SKM-1 treated with dmso at 0.1 percent for 144 hours (cell line): ENCODE results near the gene ADH7.
"Not testable (repeated sequence)": the region's sequence is repeated elsewhere in the genome, so short reads cannot be mapped to it uniquely, and the experiment has no call there.

Experiments used
- DNase-seq: peaks from one replicate; lab custom pipeline; 2025; ENCODE audit not compliant: unreplicated experiment; lab: John Stamatoyannopoulos, UW

ADH7 gene

DNA sequence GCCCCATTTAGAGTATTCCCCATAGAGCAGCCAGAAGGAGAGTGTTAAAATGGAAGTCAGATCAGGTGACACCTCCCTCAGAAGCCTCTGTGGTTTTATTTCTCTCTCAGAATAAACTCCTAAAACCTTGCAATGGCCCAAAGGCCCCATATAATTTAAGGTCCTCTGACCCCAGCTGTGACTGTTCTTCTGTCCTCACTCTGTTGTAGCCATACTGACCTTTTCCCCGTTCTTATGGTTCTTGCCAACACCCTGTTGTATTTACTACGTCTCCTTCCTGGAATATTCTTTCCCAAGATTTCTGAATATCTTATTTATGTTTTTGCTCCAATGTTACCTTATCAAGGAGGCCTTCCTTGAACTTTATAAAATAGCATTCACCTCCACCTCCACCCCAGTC is 18.0 kb downstream of the ADH7 start:
- no peak for DNase-seq

GRCh38 chr4:99415762-99416161 is 19.4 kb downstream of the ADH7 start:
- not testable (repeated sequence) for DNase-seq

- DNase-seq: peak; percentile 5
Observed at GRCh38 chr4:99414902-99415301, 20.2 kb downstream of the ADH7 start.

DNA sequence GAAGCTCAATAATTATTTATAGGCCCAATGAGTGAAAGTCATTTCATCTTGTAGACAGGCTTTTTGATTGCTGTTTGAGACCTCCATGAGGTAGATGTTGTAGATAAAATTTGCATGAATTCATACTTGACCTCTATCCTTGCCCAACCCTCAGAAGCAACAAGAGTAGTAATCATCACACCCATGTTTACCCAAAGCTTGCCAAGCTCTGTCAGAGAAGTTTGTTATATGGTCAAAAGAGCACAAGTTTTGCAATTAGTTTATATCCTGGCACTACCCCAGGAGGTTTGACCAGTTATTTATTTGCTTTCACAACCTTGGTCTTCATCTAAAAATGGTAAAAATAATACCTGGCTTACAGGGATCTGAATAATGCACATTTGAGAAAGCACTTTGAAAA is 20.7 kb downstream of the ADH7 start:
- DNase-seq: no peak

DNA sequence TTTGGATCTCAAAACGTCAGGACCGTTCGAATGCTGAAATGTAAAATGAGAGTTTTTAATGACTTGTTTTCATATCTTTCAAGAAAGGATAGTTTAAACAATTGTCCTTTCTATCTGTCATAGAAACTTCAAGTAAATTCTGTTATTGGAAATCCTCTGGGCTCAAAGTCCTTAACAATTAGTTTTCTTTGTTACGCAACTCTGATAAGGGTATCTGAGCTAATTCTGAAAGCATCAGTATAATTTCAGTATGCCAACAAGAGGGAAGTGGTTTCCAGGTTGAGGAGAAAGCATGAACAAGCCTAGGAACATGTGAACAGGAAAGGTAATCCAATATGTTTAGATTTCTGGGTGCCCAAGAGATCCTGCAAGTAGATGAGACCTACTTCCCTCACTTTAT is 22.0 kb downstream of the ADH7 start:
- no peak for DNase-seq

GRCh38 chr4:99411041-99411440 is 24.1 kb downstream of the ADH7 start:
- DNase-seq: no peak

GRCh38 chr4:99410075-99410474 is 25.1 kb downstream of the ADH7 start:
- no peak for DNase-seq

DNA sequence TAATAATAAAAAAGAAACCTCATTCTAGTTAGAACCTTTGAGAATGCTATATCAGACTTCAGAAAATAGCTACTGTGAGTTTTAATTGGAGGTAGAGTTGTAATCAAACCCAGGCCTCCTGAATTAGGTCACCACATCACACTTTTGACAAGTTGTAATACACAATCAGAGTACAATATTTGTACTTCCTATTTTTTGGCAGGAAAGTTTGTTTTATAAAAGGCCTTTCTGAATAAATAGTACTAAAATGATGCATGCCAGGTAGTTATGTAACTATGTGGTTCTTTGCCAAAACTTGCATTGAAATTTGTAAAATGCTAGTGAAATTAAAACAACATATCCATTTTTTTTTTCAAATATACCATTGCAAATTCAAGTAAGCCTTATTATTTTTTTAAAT is 26.8 kb downstream of the ADH7 start:
- no peak for DNase-seq

GRCh38 chr4:99405433-99406115 is 29.6 kb downstream of the ADH7 start:
- peak; percentile 51 for DNase-seq

DNA sequence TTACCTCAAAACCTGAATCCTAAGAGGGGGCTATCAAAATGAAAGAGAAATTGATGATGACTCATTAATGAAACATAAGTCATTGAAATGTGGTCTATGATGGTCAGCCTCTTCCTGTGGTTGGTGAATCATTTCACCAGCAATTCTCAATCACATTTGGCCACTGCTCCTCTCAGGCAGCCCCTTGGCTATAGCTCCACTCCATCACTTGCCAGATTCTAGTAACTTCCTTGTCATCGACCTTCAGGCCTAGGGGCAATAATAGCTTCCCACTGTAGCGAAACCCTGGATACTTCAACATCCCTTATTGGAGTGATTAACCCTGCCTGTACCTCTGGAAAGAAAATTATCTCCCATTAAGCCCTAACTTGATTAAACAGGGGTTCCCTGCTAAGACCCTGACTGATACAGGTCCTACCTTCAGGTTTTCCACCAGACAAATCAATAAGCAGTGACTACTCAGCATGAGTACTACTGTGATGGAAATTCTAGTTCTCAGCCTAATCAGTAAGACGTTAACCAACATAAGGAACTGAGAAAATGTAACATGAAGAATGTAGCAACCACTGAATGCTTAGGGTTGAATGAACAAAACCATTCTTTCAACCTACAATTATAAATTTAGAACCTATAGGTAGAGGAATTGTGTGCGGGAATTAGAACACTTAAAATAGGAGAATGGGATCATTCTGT is 30.4 kb downstream of the ADH7 start:
- DNase-seq: peak; percentile 1

- no peak for DNase-seq
Observed at GRCh38 chr4:99403380-99404184, 31.6 kb downstream of the ADH7 start.

DNA sequence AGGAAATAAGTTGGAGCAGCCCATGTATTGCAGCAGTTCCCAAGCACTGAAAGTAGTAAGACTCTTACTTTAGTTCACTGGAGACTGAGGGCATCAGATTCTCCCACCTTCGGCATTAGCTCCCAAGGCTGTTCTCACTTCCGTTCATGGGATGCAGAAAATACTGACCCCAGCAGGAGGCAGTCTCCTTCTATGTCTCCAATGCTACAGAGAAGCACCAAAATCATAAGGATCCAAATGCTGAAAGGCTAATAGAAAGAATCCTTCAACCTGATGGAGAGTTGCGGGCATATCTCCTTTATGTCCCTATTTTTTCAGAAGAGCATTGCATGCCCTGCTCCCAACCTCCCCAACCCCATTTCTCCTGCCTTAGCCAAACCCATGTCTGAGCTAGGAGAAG is 32.4 kb downstream of the ADH7 start:
- DNase-seq: no peak

DNA sequence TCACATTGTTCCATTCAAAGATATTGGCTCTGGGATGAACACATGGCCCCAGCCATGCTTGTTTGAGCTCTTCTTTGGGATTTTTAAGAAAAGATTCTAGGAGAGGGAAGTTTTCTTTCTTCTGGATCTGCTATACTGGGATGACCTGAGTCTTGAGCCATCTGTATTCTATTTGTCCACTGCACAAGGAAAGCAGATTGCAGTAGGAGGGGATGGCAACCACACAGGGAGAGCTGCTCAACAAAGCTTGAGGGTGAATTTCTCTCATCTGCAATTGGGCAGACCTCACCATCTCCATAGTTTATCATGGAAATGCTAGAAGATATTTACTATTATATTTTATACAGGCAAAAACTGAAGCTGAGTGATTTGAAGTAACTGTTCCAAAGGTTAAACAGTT is 34.3 kb downstream of the ADH7 start:
- no peak for DNase-seq

DNA sequence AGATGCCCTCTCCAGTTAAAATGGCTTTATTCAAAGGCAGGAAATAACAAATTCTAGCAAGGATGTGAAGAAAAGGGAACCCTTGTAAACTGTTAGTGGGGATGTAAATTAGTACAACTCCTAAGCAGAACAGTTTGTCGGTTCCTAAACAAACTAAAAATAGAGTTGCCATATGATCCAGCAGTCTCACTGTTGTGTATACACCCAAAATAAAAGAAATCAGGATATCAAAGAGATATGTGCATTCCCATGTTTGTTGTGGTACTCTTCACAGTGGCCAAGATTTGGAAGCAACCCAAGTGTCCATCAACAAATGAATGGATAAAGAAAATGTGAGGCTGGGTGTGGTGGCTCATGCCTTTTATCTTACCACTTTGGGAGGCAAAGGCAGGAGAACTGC is 36.1 kb downstream of the ADH7 start:
- DNase-seq: no peak

GRCh38 chr4:99395595-99396364 is 39.4 kb downstream of the ADH7 start:
- DNase-seq: no peak

DNA sequence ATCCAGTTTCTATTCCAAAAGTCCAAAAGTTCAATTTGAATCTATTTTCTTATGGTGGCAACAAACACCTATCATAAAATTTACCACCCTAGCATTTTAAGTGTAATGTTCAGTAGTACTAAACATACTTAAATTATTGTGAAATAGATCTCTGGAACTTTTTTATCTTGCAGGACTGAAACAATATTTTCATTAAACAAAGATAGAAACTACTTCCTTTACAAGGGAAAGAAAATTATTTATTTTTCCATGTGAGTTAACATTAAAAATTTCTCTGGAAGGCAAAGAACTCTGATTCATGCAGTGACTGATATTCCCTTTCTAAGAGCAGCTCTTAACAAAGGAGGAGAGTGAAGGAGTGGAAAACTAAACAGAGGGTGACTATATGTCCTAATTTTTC is 40.2 kb downstream of the ADH7 start:
- no peak for DNase-seq

DNA sequence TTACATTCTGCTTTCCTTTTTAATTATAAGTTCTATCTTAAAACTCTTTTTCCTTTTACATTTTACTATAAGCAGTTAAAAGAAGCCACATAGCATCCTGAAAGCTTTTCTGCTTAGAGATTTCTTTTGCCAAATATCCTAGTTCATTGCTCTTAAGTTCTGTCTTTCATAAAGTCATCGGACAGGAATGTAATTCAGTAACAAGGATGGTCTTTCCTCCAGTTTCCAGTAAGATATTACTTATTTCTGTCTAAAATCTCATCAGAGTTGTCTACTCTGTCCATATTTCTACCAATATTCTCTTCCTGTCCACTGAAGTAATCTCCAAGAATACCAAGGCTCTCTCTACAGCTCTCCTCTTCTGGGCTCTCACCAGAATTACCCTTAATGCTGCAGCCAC is 45.1 kb downstream of the ADH7 start:
- no peak for DNase-seq

DNA sequence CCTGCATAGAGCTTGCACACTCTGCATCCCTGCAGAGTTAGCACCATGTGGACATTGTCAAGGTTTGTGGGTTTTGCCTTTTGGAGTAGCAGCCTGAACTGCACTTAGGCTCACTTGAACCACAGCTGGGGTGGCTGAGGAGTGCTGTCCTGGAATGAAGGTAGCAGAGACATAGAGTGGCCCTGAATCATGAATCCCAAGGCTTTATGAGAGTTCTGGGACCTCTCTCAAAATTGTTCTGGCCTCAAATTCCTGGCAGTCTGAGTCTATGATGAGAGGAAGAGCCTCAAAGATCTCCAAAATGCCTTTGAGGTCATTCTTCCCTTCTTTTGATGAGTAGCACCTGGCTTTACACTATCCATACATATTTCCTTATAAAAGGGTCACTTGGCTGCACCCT is 45.5 kb downstream of the ADH7 start:
- DNase-seq: no peak

GRCh38 chr4:99383833-99384392 is 51.2 kb downstream of the ADH7 start:
- DNase-seq: no peak

DNA sequence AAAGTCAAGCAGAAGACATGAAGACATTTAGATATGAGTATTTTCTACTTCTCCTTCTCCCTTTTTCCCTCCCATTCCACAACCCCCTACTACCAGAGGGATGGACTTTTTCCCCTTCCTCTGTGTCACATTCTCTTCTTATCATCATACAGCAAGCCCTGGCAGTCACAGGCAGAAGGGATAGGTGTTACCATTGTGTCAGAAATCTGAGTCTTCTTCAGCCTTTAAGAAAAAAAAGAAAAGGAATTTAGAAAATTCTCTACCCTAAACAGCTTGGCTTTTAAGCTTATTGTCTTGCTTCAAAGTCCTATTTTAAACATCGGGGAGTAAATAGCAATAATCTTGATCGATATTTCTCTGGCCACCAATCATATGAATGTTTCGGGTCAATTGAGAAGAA is 51.7 kb downstream of the ADH7 start:
- DNase-seq: no peak

DNA sequence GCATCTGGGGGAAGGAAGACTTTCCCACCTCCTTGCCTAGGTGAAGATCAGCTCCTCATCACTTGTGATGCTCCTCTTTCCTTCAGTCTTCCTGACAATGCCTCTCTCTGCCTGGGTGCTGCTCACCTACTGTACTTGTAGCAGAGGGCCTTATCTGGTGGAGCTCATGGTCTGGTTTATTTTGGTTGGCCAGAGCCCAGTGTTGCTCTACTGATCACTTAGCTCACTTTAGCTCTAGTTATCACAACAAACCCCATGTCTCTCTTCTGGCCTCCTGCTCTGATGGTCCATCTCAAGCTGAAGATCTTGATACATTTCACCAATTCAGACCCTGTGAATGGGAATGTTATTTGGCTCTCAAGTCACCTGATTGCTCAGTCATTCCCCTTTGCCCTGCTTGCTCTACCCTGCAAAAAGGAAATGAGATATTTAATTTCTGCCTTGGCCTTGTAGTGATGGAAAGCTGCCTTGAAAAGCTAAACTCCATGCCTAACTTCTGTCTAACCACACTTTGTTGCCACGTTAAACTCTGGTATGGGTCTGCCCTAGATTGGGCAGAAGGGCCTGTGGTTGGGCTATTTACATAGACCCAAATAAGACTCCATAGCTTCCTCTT is 52.3 kb downstream of the ADH7 start:
- DNase-seq: no peak
